Hematopoietic multipotent progenitor cell treated with erythropoietin and hydrocortisone succinate and interleukin-3 and kit ligand, for 17 days (in vitro differentiated cells): ENCODE measurements around the gene ETNK2.

Source experiments
- DNase-seq: peaks from one replicate; pipeline ENCODE4 v3.0.0-alpha.2; 2015; ENCODE audit warnings: low spot score

ETNK2 gene

GRCh38 chr1:204151552-204152309, at the start of gene ETNK2:
ETNK2 (minus strand) TSS chr1:204152044; CDS start chr1:204151852, 192 bp downstream.
- DNase-seq, result no peak

DNA sequence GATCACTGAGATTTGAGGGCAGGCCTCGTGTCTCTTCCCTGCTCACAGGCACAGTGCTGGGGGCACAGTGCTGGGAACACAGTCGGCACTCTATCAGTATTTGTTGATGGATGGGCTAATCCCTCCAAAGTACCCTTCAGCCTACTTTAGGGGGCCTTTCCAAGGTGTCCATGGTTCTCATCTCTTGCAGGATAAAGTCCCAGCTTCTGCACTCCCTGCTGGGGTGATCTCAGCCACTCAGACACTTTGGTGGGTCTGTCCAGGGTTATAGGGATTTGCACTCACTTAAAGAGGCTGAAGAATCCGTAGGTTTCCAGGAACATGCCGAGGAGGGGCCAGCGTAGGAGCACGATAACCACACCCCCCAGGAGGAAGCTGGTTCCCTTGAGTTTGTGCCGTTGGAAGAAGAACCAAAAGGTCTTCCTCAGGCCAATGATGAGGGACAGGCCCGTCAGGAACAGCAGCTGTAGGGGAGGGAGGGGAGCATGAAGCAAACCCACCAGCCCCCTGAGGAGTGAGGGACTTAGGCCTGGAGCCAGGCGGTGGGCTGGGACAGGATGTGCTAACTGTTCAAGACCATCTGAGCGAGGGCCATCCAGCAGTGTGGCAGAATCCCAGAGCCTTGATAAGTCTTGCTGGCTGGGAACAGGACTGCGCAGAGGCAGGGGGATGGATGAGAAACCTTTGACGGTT, 49.6 kb upstream of the ETNK2 start:
- no peak for DNase-seq

DNA sequence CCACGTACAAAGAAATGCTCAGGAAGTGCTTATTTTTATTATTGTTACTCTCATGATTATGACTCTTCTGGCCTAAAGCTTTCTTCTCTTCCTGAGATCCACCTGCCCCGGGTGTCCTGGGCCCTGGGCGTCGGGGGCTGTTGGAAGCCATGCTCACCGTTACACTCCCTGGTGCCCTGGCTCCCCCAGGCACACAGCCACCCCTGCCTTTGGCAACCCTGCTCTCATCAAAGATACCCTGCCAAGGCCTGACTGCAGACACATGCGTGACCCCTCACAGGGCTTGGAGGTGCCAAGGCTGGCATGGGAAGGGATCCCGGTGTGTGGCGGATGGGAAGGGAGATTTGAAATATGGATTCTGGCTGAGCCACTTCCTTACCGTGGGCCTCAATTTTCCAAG, 47.7 kb upstream of the ETNK2 start:
- no peak for DNase-seq

DNA sequence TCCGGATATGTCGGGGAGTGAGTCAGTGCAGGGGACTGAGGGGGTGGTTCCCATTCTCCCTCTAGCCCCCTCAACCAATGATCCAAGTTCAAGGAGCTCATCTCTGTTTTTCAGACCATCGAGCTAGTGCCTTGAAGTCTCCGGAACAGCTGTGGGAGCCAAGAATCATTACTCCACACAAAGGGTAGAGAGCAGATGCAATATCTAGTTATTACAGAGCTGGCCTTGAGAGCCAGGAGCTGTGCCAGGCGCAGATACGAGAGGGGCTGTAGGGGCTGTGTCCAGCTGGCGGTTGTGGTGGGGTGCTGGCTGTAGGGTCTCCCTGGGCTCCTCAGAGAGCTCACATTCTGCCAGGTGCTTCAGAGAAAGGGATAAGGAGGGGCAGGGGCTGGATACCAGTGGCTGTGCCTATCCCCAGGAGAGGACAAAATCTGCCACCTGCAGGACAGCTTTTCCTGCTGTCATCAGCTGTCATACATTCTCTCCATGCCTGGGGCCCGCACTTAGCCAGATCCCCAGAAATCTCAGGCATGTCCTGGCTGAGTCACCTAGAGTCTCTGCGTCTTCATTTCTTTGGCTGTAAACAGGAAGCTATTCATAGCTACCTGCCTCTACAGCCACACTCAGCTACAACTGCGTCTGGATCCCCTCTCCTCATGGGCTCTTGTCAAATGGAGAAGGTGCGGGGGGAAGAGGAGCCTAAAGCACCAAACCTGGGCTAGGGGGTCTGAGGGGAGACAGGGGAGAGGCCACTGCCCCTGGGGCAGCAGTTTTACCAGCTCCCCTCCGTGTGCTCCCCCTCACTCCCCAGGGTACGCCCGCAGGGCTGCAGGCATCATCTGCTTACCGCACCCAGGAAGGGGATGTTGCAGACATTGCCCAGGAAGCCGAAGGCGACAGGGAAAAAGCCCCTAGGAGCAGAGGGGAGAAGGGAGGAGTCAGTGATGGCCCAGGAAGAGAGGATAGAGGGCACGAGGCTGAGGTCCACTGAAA, 46.8 kb upstream of the ETNK2 start:
- DNase-seq, result no peak

DNA sequence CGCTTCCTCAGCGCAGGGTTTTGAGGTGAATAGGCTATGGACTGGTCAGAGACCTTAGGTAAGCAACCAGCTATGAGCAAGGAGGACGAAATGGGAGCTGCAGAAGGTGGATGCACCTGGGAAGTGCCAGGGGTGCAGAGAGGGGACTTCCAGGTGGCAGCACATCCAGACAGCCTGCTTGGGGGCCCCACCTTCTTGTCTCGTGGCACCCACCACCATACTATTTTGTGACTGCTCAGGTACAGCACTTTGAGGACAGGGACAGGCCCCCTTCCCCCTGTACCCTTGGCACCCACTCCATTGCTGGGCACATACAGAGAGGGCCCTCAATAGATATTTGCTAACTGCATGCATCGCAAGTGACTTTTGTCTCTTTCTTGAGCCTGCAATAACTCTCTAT, 45.2 kb upstream of the ETNK2 start:
- DNase-seq, result no peak

GRCh38 chr1:204196068-204196795, 44.4 kb upstream of the ETNK2 start, which contains the start of gene KISS1:
KISS1 (minus strand) TSS chr1:204196491; CDS start chr1:204192876, 3,615 bp downstream.
- no peak for DNase-seq

DNA sequence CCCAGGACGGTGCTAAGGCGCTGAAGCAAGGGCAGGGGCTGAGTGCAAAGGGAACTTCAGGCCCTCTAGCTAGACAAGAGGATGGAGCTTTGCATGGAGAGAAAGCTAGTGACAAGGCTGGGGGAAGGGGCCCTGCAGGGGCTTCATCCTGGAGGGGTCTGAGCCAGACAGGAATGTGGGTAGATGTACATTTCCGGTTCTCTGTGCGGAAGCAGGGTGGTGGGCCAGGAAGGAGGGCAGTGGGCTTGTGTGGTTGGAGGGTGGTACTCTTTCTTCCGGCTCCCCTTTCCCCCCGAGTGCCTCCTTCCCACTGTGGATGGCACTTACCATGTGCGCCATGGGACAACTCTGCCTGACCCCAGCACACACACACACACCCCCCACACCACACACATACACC, 42.9 kb upstream of the ETNK2 start:
- DNase-seq, result no peak

DNA sequence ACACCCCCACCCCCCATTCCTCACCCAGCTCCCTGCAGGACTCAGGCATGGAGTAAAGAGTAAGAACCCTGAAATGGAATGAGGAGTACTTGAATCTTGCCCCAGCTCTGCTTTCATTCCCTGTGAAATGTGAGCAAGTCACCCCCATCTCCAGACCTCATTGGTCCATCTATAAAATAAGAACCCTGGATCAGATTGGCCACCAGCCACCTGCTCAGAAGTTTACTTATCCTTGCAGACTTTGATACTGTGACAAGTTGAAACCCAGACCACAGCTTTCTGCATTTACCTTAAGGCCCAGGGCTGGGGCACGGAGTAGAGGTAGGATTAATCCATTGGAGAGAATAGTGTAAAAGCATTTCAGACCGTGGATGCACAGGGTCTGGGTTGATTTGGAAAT, 42.2 kb upstream of the ETNK2 start:
- DNase-seq, result no peak

DNA sequence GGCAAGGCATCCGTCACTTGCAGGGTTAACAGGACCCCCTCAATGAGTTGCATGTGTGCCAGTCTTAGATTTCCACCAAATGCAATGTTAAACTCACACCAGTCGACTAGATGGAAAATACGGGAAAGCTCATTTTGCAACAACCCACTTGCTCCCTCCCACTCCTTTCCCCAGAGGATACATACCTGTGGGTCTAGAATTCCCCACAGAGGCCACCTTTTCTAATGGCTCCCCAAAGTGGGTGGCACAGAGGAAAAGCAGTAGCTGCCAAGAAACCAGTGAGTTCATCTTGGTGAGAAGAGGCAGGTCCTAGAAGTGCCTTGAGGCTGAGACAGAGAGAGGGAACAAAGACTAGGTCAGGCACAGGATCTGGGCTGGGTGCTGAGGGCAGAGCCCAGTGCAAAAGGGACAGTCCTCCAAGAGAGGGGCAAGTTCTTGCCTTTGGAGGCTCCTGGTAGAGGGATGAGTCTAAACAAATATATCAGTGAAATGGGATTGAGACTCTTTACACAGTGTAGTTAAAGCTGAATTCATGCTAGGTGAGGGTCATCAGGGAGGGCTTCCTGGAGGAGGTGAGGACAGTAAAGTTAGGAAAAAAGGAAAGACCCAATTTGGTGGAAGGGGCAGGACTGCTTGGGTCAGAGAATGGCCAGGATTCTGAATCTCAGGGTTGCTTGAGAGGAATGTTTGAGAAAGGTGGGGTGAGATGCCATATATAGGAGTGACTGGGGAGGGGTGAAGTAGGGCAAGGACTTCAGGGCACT, 40.9 kb upstream of the ETNK2 start:
- DNase-seq, result no peak

GRCh38 chr1:204192046-204192445, 40.2 kb upstream of the ETNK2 start:
- DNase-seq, result no peak

DNA sequence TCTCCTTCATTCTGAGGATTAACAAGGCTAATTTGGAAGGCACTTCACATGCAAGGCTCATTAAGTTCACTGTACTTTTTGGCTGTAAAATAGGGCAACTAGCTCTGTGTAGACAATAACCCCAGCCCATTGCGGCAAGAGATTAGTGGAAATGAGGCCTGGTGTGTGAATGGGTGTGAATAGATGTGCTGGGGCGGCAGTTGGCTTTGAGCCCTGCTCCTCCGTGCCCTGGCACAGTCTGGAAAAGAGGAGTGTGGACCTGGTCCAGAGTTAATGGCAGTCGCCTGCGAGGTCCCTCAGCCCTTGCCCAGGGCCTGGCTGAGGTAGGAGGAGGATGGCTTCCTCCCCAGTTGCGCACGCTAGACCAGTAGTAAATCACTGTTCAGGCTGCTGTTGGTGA, 39.6 kb upstream of the ETNK2 start:
- DNase-seq, result no peak

DNA sequence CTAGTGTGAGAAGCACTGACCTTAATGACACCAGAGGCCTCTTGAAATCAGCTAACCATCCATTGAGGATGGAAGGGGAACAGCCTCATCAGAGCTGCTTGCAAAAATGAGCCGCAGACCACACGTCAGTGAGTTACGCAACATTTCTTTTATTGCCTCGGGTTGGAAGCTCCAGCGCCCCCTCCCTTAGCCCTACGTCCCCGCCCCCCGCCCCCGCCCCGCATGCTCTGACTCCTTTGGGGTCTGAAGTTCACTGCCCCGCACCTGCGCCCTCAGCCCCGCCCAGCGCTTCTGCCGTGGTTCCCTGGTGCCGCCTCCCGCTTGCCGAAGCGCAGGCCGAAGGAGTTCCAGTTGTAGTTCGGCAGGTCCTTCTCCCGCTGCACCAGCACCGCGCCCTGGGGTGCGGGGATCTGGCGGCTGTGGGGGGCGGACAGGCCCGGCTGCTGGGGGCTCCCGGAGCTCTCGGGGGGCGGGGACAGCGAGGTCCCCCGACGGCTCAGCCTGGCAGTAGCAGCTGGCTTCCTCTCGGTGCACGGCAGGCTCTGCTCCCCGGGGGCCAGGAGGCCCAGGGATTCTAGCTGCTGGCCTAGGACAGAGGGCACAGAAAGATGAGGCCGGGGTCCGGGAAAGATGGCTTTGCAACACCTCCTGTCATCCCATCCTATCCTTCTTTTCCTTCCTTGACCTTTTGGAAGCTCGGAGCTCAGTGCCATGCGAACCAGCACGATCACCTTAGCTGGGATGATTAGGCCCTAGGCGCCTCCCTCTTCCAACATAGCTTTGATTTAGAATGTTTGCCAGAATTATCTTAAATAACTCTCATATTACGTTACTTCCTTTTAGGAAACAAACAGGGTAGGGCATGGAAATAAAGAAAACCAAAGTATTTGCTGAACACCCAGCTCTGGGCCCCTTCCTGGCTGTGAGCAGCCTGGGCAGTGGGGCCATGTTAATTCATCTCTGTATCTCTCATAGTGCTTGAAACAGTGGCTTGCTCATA, 38.7 kb upstream of the ETNK2 start:
- DNase-seq, result no peak

- no peak for DNase-seq
Measured at GRCh38 chr1:204188959-204189639, 37.3 kb upstream of the ETNK2 start.

GRCh38 chr1:204186597-204186996, 34.8 kb upstream of the ETNK2 start:
- no peak for DNase-seq

DNA sequence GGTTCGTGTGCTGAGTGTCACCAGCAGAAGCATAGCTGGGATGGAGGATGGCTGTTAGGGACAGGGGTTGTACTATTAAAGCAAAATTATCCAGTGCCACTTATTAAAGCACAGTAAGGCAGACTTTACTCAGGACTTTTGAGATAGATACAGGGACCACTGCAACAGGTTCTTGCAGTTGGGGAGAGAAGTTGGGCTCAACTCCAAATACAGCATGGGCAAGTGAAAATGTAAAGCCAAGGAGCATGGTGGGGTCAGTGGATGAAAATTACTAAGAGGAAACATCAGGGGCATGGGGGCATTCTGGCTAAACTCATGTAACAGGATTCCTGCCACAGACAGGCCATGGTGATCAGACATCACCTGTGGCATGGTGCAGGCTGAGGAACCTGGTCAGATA, 29.3 kb upstream of the ETNK2 start:
- no peak for DNase-seq

- no peak for DNase-seq
Measured at GRCh38 chr1:204180133-204180532, 28.3 kb upstream of the ETNK2 start.

DNA sequence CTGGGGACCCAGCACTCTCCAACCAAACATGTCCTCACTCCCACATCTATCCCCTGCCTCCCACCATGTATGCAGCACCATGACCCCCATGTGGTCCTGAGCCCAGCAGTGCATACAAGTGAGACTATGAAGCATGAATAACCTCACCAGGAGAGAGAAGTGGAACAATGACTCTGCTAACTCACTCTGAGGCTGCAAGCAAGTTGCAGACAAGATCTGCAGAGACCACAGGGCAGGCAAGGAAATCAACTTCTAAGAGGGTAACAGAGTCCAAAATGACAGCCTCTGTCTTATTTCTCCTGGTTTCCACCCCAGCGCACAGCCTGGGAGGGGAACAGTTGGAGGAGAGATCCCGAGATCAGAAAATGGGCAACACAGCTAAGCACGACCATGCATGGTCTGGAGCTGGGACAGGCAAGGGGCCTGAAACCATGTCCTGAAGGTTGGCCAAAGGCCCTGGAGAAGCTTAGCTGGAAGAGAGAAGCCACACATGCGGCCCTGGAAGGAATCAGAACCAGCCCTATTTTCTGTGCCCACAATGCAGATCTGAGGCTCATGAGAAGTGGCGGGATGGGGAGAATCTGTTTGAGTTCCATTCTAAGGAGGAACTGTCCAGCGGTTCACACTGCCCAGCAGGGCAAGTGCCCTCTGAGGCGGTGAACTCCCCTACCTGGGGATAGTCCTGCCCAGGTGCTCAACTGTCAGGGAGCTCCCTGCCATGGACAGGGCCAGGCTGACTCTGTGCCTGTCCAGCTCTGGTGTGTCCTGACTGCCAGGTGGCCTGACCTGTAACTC, 26.8 kb upstream of the ETNK2 start:
- DNase-seq, result no peak

DNA sequence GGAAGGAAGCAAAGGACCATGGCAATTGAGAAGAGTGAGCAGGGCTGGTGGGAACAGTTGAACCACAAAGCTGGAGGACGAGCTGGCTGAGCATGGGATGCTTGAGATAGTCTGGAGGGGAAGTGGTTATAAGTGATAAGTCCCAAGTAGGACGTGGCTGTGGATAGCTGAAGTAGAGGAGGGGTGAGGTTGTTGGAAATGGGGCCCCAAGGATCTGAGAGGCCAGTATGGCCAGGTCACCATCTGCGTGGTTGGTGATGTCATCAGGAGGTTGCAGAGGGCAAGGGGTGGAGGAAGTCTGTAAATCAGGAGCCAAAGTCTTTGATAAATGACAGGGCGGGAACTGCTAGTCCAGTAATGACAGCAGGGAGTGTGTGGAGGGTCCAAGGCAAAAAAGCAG, 25.3 kb upstream of the ETNK2 start:
- DNase-seq, result no peak
